RWPE1 (cell line): ENCODE measurements around the gene CAMK1D.

Experiments used
- CTCF ChIA-PET: fragments of 350-600 bp; sonication (Branson Sonifier 250); formaldehyde crosslinking; extraction: SDS; loops from one replicate; lab custom pipeline; 2021; lab: Yijun Ruan, JAX
- POLR2A ChIA-PET: fragments of 400-600 bp; formaldehyde crosslinking; extraction: SDS; loops from one replicate; lab custom pipeline; 2020; ENCODE audit warnings: antibody characterized with exemption; ENCODE audit not compliant: low non-redundant PET; lab: Yijun Ruan, JAX
- DNase-seq: peaks from one replicate; pipeline ENCODE4 v3.0.0; 2012; ENCODE audit warnings: low spot score
- H3K27ac ChIP-seq: fragments of 450-650 bp; 2 replicates; pipeline ENCODE4 v1.5.1; 2017
- TF ChIP-seq, protein P1 (sequence below): fragments of 450-650 bp; conservative IDR thresholded peaks from 2 replicates; pipeline ENCODE4 v1.5.1; 2017; ENCODE audit warnings: low read depth, mild to moderate bottlenecking

Gene CAMK1D

DNA sequence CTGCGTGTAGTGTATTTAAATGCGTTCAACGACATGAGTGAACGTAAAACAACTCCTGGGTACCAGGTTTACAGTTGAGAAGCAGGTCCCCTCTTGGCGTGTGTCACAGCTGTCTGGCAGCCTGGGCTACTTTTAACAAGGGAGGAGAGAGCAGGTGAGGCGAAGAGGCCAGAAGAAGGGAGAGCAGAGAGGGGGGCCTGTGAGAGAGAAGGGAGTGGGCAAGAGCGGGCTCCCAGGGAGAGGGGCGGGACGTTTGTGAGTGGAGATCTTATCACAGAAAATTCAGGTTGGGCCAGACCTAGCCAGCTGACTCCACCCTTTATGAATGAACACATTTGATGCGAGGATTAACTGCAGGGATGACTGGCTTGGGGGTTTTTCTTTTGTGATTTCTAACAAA, 154.0 kb downstream of the CAMK1D start:
- H3K27ac ChIP-seq = no peak overlapping the region
- ChIA-PET POLR2A (no interaction called here), CTCF (no interaction called here)
- DNase-seq = no peak
- TF ChIP-seq, protein P1, sequence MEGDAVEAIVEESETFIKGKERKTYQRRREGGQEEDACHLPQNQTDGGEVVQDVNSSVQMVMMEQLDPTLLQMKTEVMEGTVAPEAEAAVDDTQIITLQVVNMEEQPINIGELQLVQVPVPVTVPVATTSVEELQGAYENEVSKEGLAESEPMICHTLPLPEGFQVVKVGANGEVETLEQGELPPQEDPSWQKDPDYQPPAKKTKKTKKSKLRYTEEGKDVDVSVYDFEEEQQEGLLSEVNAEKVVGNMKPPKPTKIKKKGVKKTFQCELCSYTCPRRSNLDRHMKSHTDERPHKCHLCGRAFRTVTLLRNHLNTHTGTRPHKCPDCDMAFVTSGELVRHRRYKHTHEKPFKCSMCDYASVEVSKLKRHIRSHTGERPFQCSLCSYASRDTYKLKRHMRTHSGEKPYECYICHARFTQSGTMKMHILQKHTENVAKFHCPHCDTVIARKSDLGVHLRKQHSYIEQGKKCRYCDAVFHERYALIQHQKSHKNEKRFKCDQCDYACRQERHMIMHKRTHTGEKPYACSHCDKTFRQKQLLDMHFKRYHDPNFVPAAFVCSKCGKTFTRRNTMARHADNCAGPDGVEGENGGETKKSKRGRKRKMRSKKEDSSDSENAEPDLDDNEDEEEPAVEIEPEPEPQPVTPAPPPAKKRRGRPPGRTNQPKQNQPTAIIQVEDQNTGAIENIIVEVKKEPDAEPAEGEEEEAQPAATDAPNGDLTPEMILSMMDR = no peak

DNA sequence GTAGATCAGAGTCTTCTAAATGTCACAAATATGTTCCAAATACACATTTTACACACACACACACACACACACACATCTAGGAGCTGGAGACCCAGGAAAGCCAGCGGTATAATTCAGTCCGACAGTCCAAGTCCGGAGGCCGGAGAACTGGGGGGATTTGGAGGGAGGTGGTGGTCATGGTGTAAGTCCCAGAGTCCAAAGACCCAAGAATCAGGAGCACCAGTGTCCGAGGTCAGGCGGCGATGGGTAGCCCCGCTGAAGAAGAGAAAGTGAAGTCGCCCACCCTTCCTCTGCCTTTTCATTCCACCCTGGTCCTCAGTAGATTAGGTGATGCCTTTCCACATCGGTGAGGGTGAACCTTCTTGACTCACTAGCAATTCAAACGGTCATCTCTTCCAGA, 154.8 kb downstream of the CAMK1D start:
- TF ChIP-seq, protein P1 = no peak
- ChIA-PET POLR2A (no interaction called here), CTCF (no interaction called here)
- H3K27ac ChIP-seq = no peak overlapping the region
- DNase-seq = no peak

DNA sequence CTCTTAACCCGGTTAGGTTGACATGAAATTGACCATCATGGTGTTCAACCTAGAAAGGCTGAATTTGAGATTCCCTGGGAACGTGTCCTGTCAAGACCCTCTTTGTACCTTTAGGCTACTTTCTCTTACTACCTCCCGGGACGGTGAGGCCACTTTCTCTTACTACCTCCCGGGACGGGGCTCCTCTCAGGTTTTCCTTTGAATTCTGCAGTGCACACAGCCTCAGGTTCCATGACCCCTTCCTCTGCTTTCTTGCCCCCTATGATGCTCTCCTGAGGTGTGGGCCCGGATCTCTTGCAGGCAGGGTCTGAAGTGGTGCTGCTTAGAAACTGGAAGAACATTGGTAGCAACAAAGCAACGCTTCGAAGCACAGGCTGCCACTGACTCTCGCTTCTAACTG, 155.3 kb downstream of the CAMK1D start:
- ChIA-PET POLR2A (no interaction called here), CTCF (no interaction called here)
- no peak for DNase-seq
- no peak overlapping the region for H3K27ac ChIP-seq
- TF ChIP-seq, protein P1 = no peak

DNA sequence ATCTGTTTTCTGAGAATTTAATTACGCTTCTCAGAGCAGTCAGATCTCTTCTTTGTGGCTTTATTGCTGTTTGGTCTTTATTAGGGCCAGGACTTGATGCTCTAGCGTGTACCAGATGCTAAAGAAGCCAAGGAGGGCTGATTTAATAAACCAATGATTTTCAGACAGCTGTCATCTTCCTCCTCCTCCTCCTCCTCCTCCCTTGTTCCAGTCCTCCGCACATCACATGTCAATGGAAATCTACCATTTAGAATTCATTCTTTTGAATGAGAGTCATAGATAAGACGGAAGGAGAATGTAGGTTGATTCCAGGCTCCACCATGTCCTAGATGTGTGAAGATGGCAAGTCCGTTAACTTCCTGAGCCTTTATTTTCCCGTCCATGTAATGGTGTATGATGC, 156.3 kb downstream of the CAMK1D start:
- TF ChIP-seq, protein P1 = no peak
- no peak overlapping the region for H3K27ac ChIP-seq
- POLR2A ChIA-PET = no interaction called here
- CTCF ChIA-PET = interaction anchor here (0.5 to 0.7 kb wide), 2 partner anchors 9 to 12 kb away, joined by 3 to 4 read pairs; no protein-coding TSS in a partner anchor
- DNase-seq = no peak

DNA sequence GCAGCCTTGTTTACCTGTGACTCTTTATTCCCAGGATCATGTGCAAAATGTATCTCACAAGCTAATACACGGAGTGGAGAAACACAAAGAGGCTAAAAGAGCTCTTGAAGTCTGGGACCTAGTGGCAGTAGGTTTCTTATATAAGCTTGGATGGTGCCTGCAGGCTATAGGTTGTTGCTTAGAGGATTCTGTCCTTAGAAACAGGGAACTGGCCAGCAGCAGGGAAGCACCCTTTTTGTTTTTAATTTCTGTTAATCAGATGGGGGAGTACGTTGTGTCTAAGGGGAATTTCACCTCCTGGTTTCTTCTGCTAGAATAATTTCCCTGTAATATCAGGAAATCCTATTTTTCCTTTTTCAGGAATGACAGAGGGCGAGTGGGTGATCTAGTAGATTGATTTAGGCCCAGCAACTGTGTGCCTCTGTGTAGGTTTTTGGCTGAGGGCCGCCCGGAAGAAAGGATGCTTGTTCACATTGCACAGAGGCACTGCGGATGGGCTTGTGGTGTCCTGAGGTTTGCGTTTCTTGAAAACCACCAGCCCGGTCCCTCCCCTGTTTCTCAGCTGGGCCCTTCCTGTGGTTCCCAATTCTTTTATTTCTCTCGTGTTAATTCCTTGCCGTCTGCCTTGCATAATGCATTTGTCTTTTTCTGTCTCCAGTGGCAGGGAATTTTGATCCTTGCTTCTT, 158.0 kb downstream of the CAMK1D start:
- DNase-seq = no peak
- H3K27ac ChIP-seq = no peak overlapping the region
- POLR2A ChIA-PET = no interaction called here
- CTCF ChIA-PET = no interaction called here
- TF ChIP-seq, protein P1 = no peak

DNA sequence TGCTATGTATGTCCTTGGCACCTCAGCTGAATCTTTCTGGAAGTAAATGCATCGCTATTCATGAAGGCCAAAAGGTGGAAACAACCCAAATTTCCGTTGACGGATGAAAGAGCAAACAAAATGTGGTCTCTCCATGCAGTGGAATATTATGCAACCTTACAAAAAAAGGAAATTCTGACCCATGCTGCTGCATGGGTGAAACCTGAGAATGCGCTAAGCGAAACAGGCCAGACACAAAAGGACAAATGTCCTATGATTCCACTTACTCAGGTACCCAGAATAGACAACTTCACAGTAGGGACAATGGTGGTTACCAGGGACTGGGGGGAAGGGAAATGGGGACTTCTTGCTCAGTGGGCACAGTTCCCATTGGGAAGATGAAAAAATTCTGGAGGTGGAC, 158.8 kb downstream of the CAMK1D start:
- H3K27ac ChIP-seq = no peak overlapping the region
- ChIA-PET CTCF (no interaction called here), POLR2A (no interaction called here)
- DNase-seq = no peak
- TF ChIP-seq, protein P1 = no peak
